ENCODE results near the gene LRCOL1.

LRCOL1 gene

GRCh38 chr12:132624910-132625630, 14.7 kb upstream of the LRCOL1 start:
- Histone ChIP-seq H3K9me3 (ENCODE audit: control insufficient read depth in 2 of 2, low read length in 2 of 2) (no peaks in the 10 kb centered on the region), H3K27me3 (ENCODE audit: control insufficient read depth in 2 of 2, insufficient read depth in 2 of 2, low read length in 2 of 2) (no peaks in the 10 kb centered on the region), H3K9ac (ENCODE audit: low read depth in 1 of 2, low read length in 2 of 2) (no peak overlapping the region), H3K4me3 (ENCODE audit: low read length in 2 of 2) (no peak overlapping the region), H3K4me1 (ENCODE audit: control insufficient read depth in 2 of 2, insufficient read depth in 2 of 2, low read length in 2 of 2) (peaks cover 2 to 7% of the 10 kb centered on the region in 2 donors), H3K27ac (ENCODE audit: low read depth in 2 of 2, low read length in 2 of 2) (no peak overlapping the region), H3K36me3 (ENCODE audit: control insufficient read depth in 2 of 2, insufficient read depth in 2 of 2, low read length in 2 of 2) (peaks cover 14 to 20% of the 10 kb centered on the region in 2 donors)

- H3K4me1 ChIP-seq (ENCODE audit: control insufficient read depth in 2 of 2, insufficient read depth in 2 of 2, low read length in 2 of 2), result peaks cover 2 to 7% of the 10 kb centered on the region in 2 donors
- no peak overlapping the region for H3K4me3 ChIP-seq (ENCODE audit: low read length in 2 of 2)
- H3K27ac ChIP-seq (ENCODE audit: low read depth in 2 of 2, low read length in 2 of 2), result no peak overlapping the region
- no peaks in the 10 kb centered on the region for H3K9me3 ChIP-seq (ENCODE audit: control insufficient read depth in 2 of 2, low read length in 2 of 2)
- no peak overlapping the region for H3K9ac ChIP-seq (ENCODE audit: low read depth in 1 of 2, low read length in 2 of 2)
- H3K27me3 ChIP-seq (ENCODE audit: control insufficient read depth in 2 of 2, insufficient read depth in 2 of 2, low read length in 2 of 2), result peaks cover 0 to 3% of the 10 kb centered on the region in 2 donors
- H3K36me3 ChIP-seq (ENCODE audit: control insufficient read depth in 2 of 2, insufficient read depth in 2 of 2, low read length in 2 of 2), result peaks cover 6 to 13% of the 10 kb centered on the region in 2 donors
These were observed 13.9 kb upstream of the LRCOL1 start for GRCh38 chr12:132624186-132624855.

DNA sequence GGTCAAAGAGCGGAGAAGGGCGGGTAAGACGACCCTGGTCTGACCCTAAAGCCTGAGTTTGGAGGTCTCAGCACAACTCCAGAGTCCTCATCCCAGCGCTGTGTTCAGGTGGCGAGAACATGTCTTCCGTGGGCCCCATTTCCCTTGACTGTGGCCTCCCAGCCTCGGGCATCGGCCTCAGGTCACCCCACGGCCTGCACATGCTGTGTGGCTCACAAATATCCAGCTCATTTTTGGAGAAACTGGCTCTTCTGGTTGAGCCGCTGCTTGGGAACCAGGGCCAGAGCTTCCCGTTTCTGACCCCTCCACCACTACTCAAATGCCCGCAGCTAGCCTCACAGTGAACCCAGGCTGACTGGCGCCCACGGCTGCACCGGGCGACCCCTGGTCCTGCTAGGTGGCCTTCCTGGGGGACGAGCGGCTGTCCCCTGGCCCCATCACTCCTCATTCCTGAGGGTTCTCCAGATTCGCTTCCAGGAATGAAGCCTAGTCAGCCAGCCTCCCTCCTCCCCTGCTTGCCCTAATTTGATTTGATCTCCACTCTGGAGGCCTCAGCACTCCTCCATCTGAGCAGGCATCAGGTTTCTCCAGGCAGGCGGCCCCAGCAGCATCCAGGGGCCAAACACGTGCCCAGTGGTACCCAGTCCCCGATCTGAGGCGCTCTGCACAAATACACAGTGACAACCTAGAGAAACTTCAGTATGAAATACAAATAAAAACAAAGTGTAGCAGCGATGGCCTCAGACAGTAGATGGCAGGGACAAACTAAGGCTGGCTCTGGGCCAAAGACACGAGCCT, 12.9 kb upstream of the LRCOL1 start:
- Histone ChIP-seq H3K4me3 (ENCODE audit: low read length in 2 of 2) (peak overlapping the region in 1 of 2 donors; percentile 37), H3K27ac (ENCODE audit: low read depth in 2 of 2, low read length in 2 of 2) (peak overlapping the region; percentile 9 to 32), H3K9me3 (ENCODE audit: control insufficient read depth in 2 of 2, low read length in 2 of 2) (no peaks in the 10 kb centered on the region), H3K27me3 (ENCODE audit: control insufficient read depth in 2 of 2, insufficient read depth in 2 of 2, low read length in 2 of 2) (peaks cover 0 to 4% of the 10 kb centered on the region in 2 donors), H3K9ac (ENCODE audit: low read depth in 1 of 2, low read length in 2 of 2) (no peak overlapping the region), H3K36me3 (ENCODE audit: control insufficient read depth in 2 of 2, insufficient read depth in 2 of 2, low read length in 2 of 2) (peaks cover 4 to 10% of the 10 kb centered on the region in 2 donors), H3K4me1 (ENCODE audit: control insufficient read depth in 2 of 2, insufficient read depth in 2 of 2, low read length in 2 of 2) (peaks cover 2 to 7% of the 10 kb centered on the region in 2 donors)

DNA sequence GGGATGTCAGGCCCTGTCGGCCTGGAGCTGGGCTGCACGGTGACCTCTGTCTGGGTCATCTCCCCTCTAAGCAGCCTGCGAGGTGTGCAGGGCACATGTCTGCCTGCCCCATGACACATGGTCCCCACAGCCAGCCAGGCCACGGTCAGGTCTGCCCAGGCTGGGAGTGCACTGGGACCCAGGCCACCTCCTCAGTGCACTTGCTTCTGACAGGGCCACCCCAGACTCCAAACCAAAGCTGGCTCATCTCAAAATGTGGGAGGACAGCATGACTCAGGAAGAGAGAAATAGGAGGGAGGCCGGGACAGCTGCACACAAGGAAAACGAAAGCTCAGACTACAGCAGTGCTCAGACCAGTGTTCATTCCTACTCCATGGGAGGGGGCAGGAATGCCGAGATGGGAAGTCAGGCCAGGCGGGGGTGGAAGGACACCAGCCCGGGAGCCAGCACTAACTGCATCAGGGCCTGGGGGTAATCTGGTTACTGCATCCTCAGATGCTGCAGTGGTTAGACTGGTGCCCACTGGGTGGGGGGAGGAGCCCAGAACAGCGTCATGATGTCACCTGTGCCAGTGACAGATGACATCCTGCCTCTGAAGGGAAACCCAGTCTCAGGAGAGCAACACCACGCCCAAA, 12.2 kb upstream of the LRCOL1 start:
- Histone ChIP-seq H3K27me3 (ENCODE audit: control insufficient read depth in 2 of 2, insufficient read depth in 2 of 2, low read length in 2 of 2) (peaks cover 3 to 8% of the 10 kb centered on the region in 2 donors), H3K27ac (ENCODE audit: low read depth in 2 of 2, low read length in 2 of 2) (peak overlapping the region; percentile 9 to 32), H3K9ac (ENCODE audit: low read depth in 1 of 2, low read length in 2 of 2) (no peak overlapping the region), H3K9me3 (ENCODE audit: control insufficient read depth in 2 of 2, low read length in 2 of 2) (peaks cover 0 to 3% of the 10 kb centered on the region in 2 donors), H3K4me3 (ENCODE audit: low read length in 2 of 2) (peak overlapping the region in 1 of 2 donors; percentile 37), H3K4me1 (ENCODE audit: control insufficient read depth in 2 of 2, insufficient read depth in 2 of 2, low read length in 2 of 2) (peaks cover 2 to 7% of the 10 kb centered on the region in 2 donors), H3K36me3 (ENCODE audit: control insufficient read depth in 2 of 2, insufficient read depth in 2 of 2, low read length in 2 of 2) (peaks cover 4 to 10% of the 10 kb centered on the region in 2 donors)

GRCh38 chr12:132621657-132622435, 11.5 kb upstream of the LRCOL1 start:
- Histone ChIP-seq H3K4me3 (ENCODE audit: low read length in 2 of 2) (no peak overlapping the region), H3K9me3 (ENCODE audit: control insufficient read depth in 2 of 2, low read length in 2 of 2) (peaks cover 0 to 6% of the 10 kb centered on the region in 2 donors), H3K27ac (ENCODE audit: low read depth in 2 of 2, low read length in 2 of 2) (no peak overlapping the region), H3K4me1 (ENCODE audit: control insufficient read depth in 2 of 2, insufficient read depth in 2 of 2, low read length in 2 of 2) (peaks cover 2 to 7% of the 10 kb centered on the region in 2 donors), H3K27me3 (ENCODE audit: control insufficient read depth in 2 of 2, insufficient read depth in 2 of 2, low read length in 2 of 2) (peaks cover 6 to 15% of the 10 kb centered on the region in 2 donors), H3K36me3 (ENCODE audit: control insufficient read depth in 2 of 2, insufficient read depth in 2 of 2, low read length in 2 of 2) (peaks cover 4 to 10% of the 10 kb centered on the region in 2 donors), H3K9ac (ENCODE audit: low read depth in 1 of 2, low read length in 2 of 2) (no peak overlapping the region)

- H3K27me3 ChIP-seq (ENCODE audit: control insufficient read depth in 2 of 2, insufficient read depth in 2 of 2, low read length in 2 of 2), result peaks cover 6 to 16% of the 10 kb centered on the region in 2 donors
These were observed 10.7 kb upstream of the LRCOL1 start for GRCh38 chr12:132620899-132621656.

DNA sequence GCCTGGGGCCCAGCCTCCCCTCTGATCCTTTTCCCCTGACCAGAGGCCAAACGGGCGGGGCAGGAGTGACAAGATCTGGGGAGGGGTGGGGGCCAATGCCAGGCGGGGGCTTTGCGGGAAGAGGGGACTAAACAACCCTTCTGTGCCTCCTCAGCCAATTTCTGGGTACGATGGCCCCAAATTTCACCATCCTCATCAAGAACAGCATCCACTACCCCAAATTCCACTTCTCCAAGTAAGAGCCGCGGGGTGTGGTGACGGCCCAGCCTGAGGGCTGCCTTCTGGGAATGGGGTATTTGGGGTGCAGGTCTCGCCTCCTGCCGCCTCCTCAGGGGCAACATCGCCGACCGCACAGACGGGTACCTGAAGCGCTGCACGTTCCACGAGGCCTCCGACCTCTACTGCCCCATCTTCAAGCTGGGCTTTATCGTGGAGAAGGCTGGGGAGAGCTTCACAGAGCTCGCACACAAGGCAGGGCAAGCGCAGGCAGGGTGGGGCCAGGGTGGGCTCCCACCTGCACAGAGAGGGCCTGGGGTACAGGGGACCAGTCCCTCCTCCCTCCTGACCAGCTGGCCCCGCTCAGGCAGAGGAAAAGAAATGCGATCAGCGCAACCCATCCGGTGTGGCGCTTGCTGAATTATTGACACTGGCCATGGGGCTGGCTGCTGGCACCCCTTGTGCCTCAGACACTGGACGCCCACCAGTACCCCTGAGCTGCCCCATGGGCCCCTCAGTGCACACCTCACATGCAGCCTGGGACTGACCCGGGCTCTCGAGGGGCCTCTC, 9.9 kb upstream of the LRCOL1 start:
- Histone ChIP-seq H3K36me3 (ENCODE audit: control insufficient read depth in 2 of 2, insufficient read depth in 2 of 2, low read length in 2 of 2) (peaks cover 2 to 5% of the 10 kb centered on the region in 2 donors), H3K4me1 (ENCODE audit: control insufficient read depth in 2 of 2, insufficient read depth in 2 of 2, low read length in 2 of 2) (peaks cover 2 to 7% of the 10 kb centered on the region in 2 donors), H3K27me3 (ENCODE audit: control insufficient read depth in 2 of 2, insufficient read depth in 2 of 2, low read length in 2 of 2) (peaks cover 13 to 23% of the 10 kb centered on the region in 2 donors), H3K9me3 (ENCODE audit: control insufficient read depth in 2 of 2, low read length in 2 of 2) (peaks cover 0 to 10% of the 10 kb centered on the region in 2 donors), H3K4me3 (ENCODE audit: low read length in 2 of 2) (no peak overlapping the region), H3K27ac (ENCODE audit: low read depth in 2 of 2, low read length in 2 of 2) (no peak overlapping the region), H3K9ac (ENCODE audit: low read depth in 1 of 2, low read length in 2 of 2) (no peak overlapping the region)

More at GRCh38 chr12:132620899-132621656, 10.7 kb upstream of the LRCOL1 start:
- H3K4me1 ChIP-seq (ENCODE audit: control insufficient read depth in 2 of 2, insufficient read depth in 2 of 2, low read length in 2 of 2), result peaks cover 2 to 7% of the 10 kb centered on the region in 2 donors
- H3K4me3 ChIP-seq (ENCODE audit: low read length in 2 of 2), result no peak overlapping the region
- H3K27ac ChIP-seq (ENCODE audit: low read depth in 2 of 2, low read length in 2 of 2), result no peak overlapping the region
- H3K36me3 ChIP-seq (ENCODE audit: control insufficient read depth in 2 of 2, insufficient read depth in 2 of 2, low read length in 2 of 2), result peaks cover 4 to 10% of the 10 kb centered on the region in 2 donors
- H3K9ac ChIP-seq (ENCODE audit: low read depth in 1 of 2, low read length in 2 of 2), result no peak overlapping the region
- H3K9me3 ChIP-seq (ENCODE audit: control insufficient read depth in 2 of 2, low read length in 2 of 2), result peaks cover 0 to 8% of the 10 kb centered on the region in 2 donors

DNA sequence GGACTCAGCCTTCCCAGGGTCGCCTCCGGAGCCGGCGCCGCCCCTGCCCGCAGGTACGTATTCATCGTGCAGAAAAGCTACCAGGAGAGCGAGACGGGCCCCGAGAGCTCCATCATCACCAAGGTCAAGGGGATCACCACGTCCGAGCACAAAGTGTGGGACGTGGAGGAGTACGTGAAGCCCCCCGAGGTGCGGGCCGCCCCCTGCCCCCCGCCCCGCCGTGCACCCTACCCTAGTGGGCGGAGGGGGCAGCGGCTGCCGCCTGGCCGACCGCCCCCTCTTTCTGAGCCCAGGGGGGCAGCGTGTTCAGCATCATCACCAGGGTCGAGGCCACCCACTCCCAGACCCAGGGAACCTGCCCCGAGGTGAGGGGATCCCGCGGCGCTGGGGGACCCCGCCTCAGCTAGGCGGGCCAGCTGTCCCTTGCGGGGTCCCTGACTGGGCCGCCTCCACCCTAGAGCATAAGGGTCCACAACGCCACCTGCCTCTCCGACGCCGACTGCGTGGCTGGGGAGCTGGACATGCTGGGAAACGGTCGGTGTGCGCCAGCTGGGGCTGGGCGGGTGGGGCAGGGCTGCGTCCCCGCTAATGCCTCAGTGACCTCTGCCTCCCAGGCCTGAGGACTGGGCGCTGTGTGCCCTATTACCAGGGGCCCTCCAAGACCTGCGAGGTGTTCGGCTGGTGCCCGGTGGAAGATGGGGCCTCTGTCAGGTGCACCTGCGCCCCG, 9.2 kb upstream of the LRCOL1 start:
- H3K9ac ChIP-seq (ENCODE audit: low read depth in 1 of 2, low read length in 2 of 2), result no peak overlapping the region
- H3K9me3 ChIP-seq (ENCODE audit: control insufficient read depth in 2 of 2, low read length in 2 of 2), result peaks cover 0 to 10% of the 10 kb centered on the region in 2 donors
- peaks cover 2 to 7% of the 10 kb centered on the region in 2 donors for H3K4me1 ChIP-seq (ENCODE audit: control insufficient read depth in 2 of 2, insufficient read depth in 2 of 2, low read length in 2 of 2)
- H3K4me3 ChIP-seq (ENCODE audit: low read length in 2 of 2), result no peak overlapping the region
- H3K27me3 ChIP-seq (ENCODE audit: control insufficient read depth in 2 of 2, insufficient read depth in 2 of 2, low read length in 2 of 2), result peaks cover 17 to 25% of the 10 kb centered on the region in 2 donors
- H3K36me3 ChIP-seq (ENCODE audit: control insufficient read depth in 2 of 2, insufficient read depth in 2 of 2, low read length in 2 of 2), result no peaks in the 10 kb centered on the region
- H3K27ac ChIP-seq (ENCODE audit: low read depth in 2 of 2, low read length in 2 of 2), result no peak overlapping the region
